Left renal cortex interstitium (tissue), 4 donors: Measurements from ENCODE around the gene BANF1. TPM values are rescaled to one million over a fixed set of nuclear protein-coding genes. Genes with fewer than 3 reads are reported as not detected.

ENCODE experiments used
- DNase-seq, 4 donors: peaks; one replicate each; pipeline ENCODE4 v3.0.0-alpha.2; 2013; ENCODE audit warnings: low read depth in 4 of 4, low spot score in 2 of 4, missing footprints in 1 of 4
- polyA plus RNA-seq, 4 donors: library from polyadenylated mRNA; unstranded; fragments of 120-200 nt; gene quantifications; one replicate each; pipeline ENCODE4 v1.2.1, GENCODE V29; 2013; ENCODE audit not compliant: insufficient read length in 4 of 4

Gene BANF1, protein sequence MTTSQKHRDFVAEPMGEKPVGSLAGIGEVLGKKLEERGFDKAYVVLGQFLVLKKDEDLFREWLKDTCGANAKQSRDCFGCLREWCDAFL
- polyA plus RNA-seq: 100 to 1,000 TPM; 218 to 315 (median 264) TPM

DNA sequence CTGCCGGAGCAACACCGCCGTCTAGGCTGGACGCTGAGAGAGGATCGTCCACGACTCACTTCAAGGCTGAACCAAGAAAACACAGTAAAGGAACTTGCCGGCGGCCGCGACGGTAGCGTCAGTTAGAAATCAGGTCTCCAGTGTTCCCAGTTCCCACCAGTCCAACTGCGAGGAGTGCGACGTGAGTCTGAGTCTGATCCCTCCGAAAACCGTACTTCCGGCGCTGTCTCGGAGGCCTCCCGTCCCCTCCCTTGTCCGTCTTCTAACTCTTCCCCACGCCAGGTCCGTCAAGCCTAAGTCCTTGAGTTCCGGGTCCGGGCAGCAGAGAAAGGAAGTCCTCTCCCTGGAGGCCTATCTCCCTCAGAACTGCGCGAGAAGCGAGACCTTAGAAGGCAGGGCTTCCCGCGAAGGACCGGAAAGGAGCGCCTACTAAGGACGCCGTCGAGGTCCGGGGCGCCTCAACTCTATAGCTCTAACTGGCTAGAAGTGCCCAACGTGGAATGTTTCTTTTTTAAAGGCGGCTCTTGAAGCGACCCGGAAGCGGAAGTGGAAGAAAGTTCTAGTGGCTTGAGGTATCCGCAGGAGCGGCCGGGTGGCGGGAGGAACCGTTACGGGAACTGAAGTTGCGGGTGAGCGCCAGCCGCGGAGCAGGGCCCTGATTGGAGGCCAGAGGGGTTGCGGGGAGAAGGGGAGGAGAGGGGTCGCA is at the start of gene BANF1, which contains the start of gene EIF1AD:
Gene BANF1, plus strand, starts transcription at position 562 of the 706 bp plus-strand sequence. CDS start 748 bp downstream, outside the sequence.
Gene EIF1AD, minus strand, starts transcription at position 216 of the 706 bp plus-strand sequence. CDS start 1,768 bp downstream, outside the sequence.
- DNase-seq: peak; percentile 97 to 99 (median 98)

- no peak for DNase-seq
These were observed 48.8 kb upstream of the BANF1 start for GRCh38 chr11:65953471-65953870.

- DNase-seq: no peak
These were observed 47.5 kb upstream of the BANF1 start for GRCh38 chr11:65954771-65955170.

DNA sequence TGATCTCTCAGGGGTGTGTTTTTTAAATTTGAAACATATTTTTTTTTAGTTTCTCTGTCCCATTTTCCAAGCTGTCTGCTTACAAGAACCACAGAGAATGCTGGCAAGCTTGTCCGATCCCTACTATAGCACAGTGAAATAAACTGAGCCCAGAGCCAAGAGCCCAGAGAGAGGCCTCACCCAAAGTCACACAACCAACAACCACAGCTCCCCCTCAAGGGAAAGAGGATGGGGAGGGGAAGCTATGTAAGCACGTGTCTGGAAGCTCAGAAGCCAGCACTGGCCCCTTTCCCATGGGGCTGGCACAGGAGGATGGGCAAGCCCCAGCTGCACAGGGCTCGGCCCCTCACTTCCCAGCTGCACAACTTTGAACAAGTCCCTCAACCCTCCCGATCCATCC is 44.0 kb upstream of the BANF1 start:
- DNase-seq: no peak

DNA sequence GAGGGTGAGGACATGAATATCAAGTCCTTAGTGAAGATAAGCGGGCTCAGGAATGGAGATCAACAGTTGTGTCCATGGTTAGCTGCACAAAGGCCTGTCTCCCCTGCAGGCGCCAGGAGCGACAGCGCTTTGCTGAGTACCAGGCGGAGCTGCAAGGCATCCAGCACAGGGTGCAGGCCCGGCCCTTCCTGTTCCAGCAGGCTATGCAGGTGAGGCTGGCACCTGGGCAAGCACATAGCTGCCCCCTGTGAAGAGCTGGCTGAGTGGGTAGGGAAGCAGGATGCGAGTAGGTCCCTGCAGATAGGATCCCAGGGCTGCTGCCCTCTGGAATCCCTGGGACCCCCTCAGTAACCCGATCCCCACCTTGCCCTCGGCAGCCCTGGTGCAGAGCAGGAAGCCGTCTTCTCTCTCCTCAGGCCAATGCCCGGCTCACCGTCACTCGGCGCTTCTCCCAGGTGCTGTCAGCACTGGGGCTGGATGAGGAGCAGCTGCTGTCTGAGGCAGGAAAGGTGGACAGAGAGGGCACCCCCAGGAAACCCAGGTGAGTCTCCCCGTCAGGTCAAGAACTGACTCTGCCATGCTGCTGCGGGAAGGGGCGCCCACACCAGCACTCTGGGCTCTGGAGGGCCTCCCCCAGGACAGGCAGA is 43.4 kb upstream of the BANF1 start:
- no peak for DNase-seq

DNA sequence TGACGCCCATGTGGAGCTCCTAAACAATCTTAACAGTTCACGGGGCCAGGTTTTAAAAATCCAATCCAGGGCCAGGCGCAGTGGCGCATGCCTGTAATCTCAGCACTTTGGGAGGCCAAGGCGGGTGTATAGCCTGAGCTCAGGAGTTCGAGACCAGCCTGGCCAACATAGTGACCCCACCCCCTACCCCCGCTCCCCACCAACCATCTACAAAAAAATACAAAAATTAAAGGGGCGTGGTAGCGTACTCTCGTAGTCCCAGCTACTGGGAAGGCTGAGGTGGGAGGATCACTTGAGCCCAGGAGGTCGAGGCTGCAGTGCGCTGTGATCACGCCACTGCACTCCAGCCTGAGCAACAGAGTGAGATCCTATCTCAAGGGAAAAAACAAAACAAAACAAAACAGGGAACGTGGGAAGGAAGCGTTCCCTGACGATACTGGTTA is 41.5 kb upstream of the BANF1 start:
- no peak for DNase-seq

GRCh38 chr11:65961267-65962140 is 40.8 kb upstream of the BANF1 start, which contains the start of gene SART1:
Gene SART1, plus strand, starts transcription at chr11:65961734. Its CDS starts 47 bp downstream, at chr11:65961781.
- DNase-seq: peak; percentile 92 to 97 (median 96)

DNA sequence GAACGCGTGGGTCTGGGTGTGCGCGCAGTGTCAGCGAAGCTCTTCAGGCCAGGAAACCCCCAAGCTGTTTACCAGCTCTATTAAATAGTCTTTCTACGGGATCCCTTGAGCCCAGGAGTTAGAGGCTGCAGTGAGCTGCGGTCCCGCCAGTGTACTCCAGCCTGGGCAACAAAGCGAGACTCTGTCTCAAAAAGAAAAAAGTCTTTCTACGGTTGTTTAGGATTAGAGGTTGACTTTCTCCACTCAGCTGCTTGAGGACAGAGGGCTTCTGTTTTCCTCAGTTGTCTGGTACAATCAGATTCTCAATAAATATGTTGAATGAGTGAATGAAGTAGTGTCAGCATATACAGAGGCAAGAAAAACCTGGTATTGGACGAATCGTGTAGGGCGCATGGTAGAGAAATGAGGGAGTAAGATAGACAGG is 40.1 kb upstream of the BANF1 start:
- DNase-seq: no peak

DNA sequence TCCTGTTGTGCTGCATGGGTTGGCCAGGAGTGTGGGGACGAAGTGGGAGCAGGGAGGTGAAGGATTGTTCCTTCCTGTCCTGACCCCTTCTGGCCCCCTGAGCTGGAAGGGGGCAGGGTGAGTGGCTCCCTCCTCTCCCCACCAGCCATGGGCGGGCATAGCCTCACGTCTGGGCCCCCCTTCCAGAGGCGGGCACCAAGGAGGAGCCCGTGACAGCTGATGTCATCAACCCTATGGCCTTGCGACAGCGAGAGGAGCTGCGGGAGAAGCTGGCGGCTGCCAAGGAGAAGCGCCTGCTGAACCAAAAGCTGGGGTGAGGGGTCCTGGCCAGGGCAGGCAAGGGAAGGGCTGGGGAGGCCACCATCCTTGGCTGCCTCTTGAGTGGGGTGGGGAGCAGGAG is 37.4 kb upstream of the BANF1 start:
- DNase-seq: no peak

DNA sequence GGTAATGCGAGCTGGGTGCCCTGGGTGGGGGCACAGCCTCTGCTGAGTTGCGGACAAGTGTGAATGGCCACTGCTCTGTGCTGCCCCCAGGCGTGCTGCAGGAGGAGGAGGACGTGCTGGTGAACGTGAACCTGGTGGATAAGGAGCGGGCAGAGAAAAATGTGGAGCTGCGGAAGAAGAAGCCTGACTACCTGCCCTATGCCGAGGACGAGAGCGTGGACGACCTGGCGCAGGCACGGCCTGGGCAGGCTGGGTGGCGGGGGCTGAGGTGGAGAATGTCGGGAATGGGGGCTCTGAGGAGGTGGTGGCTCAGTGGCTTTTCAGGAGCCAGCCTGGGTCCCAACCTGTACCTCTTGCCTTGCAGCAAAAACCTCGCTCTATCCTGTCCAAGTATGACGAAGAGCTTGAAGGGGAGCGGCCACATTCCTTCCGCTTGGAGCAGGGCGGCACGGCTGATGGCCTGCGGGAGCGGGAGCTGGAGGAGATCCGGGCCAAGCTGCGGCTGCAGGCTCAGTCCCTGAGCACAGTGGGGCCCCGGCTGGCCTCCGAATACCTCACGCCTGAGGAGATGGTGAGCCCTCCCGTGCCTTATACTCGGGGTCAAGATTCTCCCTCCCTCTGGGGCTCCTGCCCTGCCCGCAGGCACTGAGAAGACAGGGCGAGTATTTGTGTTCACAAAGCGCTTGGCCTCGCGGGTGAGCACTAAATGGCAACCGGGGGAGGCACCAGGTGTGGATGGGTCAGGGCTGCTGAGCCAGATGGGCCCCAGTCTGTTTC is 36.1 kb upstream of the BANF1 start:
- DNase-seq: no peak

DNA sequence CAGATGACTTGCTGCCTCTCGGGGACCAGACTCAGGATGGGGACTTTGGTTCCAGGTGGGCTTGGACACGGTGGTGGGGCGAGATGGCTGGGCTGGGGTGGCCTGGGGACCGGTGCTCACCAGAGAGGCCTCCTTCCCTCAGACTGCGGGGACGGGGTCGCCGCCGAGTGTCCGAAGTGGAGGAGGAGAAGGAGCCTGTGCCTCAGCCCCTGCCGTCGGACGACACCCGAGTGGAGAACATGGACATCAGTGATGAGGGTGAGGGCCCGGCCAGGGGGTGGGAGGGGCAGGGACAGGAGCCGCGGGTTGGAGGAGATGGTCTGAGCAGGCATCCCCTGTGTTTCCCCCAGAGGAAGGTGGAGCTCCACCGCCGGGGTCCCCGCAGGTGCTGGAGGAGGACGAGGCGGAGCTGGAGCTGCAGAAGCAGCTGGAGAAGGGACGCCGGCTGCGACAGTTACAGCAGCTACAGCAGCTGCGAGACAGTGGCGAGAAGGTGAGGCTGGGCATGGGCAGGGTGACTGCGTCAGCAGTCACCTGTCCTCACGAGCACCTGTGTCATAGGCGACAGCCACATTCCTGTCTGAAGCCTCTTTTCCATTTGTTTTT is 34.9 kb upstream of the BANF1 start:
- DNase-seq: no peak

DNA sequence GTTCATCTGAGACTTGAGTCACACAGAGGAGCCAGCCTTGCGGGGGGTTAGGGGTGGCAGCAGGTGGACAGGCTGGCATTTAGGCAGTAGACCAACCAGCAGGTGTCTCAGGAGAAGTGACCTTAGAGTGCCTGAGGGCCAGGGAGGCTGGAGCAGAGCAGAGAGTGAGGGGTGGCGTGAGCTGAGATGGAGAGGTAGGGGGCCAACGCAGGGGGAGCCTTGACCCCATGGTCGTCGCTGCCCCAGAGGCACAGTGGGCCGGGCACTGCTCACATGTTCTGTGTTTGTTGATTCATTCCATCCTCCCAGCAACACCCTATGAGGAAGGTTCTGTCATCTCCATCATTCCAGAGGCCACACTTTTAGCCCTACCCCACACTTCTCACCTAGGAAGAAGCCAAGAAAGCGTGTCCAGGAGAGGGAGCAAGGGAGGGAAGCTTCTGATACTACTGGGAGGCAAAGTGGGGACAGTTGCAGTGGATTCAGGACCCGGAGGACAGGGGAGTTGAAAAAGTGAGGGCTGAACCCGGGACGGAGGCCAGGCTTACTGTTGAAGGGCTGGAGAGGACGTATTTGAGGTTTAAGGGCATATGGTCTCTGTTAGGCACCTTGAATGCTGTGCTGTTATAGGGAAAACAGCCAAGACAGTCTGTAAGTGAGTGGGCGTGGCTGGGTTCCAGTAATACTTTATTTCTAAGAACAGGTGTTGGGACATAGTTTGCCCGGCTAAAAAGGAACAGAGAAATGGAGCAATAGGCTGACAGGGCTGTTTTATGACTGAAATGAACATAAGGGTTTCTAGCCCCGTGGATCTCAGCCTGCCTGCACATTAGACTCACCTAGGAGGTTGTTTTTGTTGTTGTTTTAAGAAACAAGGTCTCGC is 33.5 kb upstream of the BANF1 start:
- DNase-seq: no peak

DNA sequence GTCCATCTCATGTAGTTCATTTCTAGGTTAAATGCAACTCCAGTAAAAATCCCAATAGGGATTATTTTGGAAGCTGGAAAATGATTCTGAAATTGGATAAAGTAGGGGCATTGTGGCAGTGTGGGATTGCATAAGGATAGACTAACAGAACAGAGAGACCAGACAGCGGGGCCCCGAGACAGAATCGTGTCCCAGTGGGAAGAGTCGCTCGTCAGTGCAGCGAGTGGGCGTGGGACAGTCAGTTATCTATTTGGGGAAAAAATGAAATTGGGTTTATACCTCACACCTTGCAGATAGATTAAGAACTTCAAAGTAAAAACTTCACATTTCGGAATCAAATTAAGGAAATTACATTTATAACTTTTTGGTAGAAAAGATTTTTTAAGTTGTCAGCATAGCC is 30.2 kb upstream of the BANF1 start:
- DNase-seq: no peak

- no peak for DNase-seq
These were observed 28.7 kb upstream of the BANF1 start for GRCh38 chr11:65973439-65974110.

- DNase-seq: no peak
These were observed 26.5 kb upstream of the BANF1 start for GRCh38 chr11:65975771-65976170.

GRCh38 chr11:65976216-65977176 is 25.8 kb upstream of the BANF1 start:
- no peak for DNase-seq
